Jurkat, Clone E6-1 (cell line): ENCODE measurements around the gene LMX1B.
"Not testable (repeated sequence)": the region's sequence is repeated elsewhere in the genome, so short reads cannot be mapped to it uniquely, and the experiment has no call there.

Experiments used
- DNase-seq: peaks from one replicate; pipeline ENCODE4 v3.0.0-alpha.2; 2011; ENCODE audit warnings: low read depth, low spot score
- H3K4me3 ChIP-seq: 2 replicates; pipeline ENCODE4 v1.5.1; 2011; ENCODE audit warnings: mild to moderate bottlenecking, low read length, control low read depth, moderate library complexity

The LMX1B gene

GRCh38 chr9:126646162-126646561, 32.4 kb downstream of the LMX1B start:
- no peak for DNase-seq
- no peak overlapping the region for H3K4me3 ChIP-seq

- H3K4me3 ChIP-seq: no peak overlapping the region
- DNase-seq: no peak
Observed at GRCh38 chr9:126647585-126648411, 34.1 kb downstream of the LMX1B start.

GRCh38 chr9:126649477-126649876, 35.7 kb downstream of the LMX1B start:
- DNase-seq: no peak
- H3K4me3 ChIP-seq: no peak overlapping the region

- no peak for DNase-seq
- H3K4me3 ChIP-seq: no peak overlapping the region
Observed at GRCh38 chr9:126650404-126651341, 36.9 kb downstream of the LMX1B start.

- no peak for DNase-seq
- no peak overlapping the region for H3K4me3 ChIP-seq
Observed at GRCh38 chr9:126652140-126652582, 38.4 kb downstream of the LMX1B start.

GRCh38 chr9:126654124-126654523, 40.4 kb downstream of the LMX1B start:
- no peak for DNase-seq
- H3K4me3 ChIP-seq: no peak overlapping the region

GRCh38 chr9:126656214-126656613, 42.5 kb downstream of the LMX1B start:
- not testable (repeated sequence) for H3K4me3 ChIP-seq, DNase-seq

- H3K4me3 ChIP-seq: no peak overlapping the region
- DNase-seq: no peak
Observed at GRCh38 chr9:126658201-126658825, 44.6 kb downstream of the LMX1B start.

- DNase-seq: no peak
Observed at GRCh38 chr9:126658956-126659555, 45.3 kb downstream of the LMX1B start.

GRCh38 chr9:126661122-126661520, 47.4 kb downstream of the LMX1B start:
- no peak for DNase-seq

More at GRCh38 chr9:126658956-126659555, 45.3 kb downstream of the LMX1B start:
- H3K4me3 ChIP-seq: no peak overlapping the region

GRCh38 chr9:126661521-126662251, 48.0 kb downstream of the LMX1B start:
- DNase-seq: no peak
- no peak overlapping the region for H3K4me3 ChIP-seq

More at GRCh38 chr9:126661122-126661520, 47.4 kb downstream of the LMX1B start:
- H3K4me3 ChIP-seq: no peak overlapping the region

GRCh38 chr9:126663661-126664072, 49.9 kb downstream of the LMX1B start:
- no peak overlapping the region for H3K4me3 ChIP-seq
- no peak for DNase-seq

- H3K4me3 ChIP-seq: no peak overlapping the region
- DNase-seq: no peak
Observed at GRCh38 chr9:126664900-126665643, 51.3 kb downstream of the LMX1B start.

GRCh38 chr9:126665644-126666035, 51.9 kb downstream of the LMX1B start:
- no peak for DNase-seq
- H3K4me3 ChIP-seq: no peak overlapping the region

- H3K4me3 ChIP-seq: no peak overlapping the region
- DNase-seq: no peak
Observed at GRCh38 chr9:126666155-126666803, 52.6 kb downstream of the LMX1B start.

GRCh38 chr9:126667190-126668055, 53.7 kb downstream of the LMX1B start:
- DNase-seq: no peak
- no peak overlapping the region for H3K4me3 ChIP-seq
